Heart left ventricle (tissue), 13 donors: ENCODE results near the gene SLC10A7.

Source experiments
- POLR2A ChIP-seq, 2 donors: fragments of 450-650 bp; IDR thresholded peaks; one replicate each; pipeline ENCODE4 v1.6.1; 2017; ENCODE audit warnings: antibody characterized with exemption in 2 of 2, mild to moderate bottlenecking in 2 of 2, moderate library complexity in 2 of 2
- TF ChIP-seq, protein P1 (sequence below), 12 donors: fragments of 200-600 bp; sonication (generic) in 4 of 12; IDR thresholded peaks; one replicate each; pipeline versions ENCODE4 v1.5.0 to v1.8.0; 2018 to 2022; ENCODE audit warnings: antibody characterized with exemption in 12 of 12, mild to moderate bottlenecking in 5 of 12
- donor health status: ischemic (EF 13 %, LVEDD 7.1; RV severe dilation, severe dysfunction).
- donor health status: DM: no; HTN: yes; CAD: no.
- donor health status: DM: no; HTN: no; CAD: no.
- donor health status: ischemic (EF 25% LVEDD 6.9; RV normal size, moderate dysfunction).
- donor health status: ischemic (EF 25% LVEDD 5.7; RV mildly dilated, moderate dysfunction).
- donor health status: ischemic (EF 35%, LVEDD 5.7; RV mildly dilated, moderate dysfunction).
- donor health status: nonischemic (EF 11% LVEDD 7.7; RV severe dilation, severe dysfunction).
- donor health status: DM: yes; HTN: yes; CAD: no.
- donor health status: PGD.
- donor health status: ischemic (EF 29% LVEDD 5.4; RV normal size, mild dysfunction).
- donor health status: nonischemic (EF 23%, LVEDD 6.1; RV moderate dilation, normal function).

DNA sequence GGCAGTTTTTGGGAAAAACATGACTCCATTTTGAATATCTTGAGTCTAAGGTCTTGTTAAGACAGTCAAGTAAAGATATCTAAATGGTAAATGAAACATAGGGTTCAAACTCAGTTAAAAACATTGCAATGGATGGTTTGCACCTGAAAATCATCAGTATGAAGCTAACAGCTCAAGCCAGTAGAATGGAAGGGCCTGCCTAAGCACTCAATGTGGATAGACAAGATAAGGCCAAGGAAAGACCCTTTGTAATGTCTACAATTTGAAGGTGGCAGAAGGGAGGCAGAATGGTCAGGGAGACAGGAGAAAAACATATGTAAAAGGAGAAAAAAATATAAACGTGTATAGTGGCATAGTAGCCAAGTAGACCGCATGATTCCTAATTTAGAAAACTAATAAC is 229.2 kb downstream of the SLC10A7 start:
- TF ChIP-seq, protein P1, sequence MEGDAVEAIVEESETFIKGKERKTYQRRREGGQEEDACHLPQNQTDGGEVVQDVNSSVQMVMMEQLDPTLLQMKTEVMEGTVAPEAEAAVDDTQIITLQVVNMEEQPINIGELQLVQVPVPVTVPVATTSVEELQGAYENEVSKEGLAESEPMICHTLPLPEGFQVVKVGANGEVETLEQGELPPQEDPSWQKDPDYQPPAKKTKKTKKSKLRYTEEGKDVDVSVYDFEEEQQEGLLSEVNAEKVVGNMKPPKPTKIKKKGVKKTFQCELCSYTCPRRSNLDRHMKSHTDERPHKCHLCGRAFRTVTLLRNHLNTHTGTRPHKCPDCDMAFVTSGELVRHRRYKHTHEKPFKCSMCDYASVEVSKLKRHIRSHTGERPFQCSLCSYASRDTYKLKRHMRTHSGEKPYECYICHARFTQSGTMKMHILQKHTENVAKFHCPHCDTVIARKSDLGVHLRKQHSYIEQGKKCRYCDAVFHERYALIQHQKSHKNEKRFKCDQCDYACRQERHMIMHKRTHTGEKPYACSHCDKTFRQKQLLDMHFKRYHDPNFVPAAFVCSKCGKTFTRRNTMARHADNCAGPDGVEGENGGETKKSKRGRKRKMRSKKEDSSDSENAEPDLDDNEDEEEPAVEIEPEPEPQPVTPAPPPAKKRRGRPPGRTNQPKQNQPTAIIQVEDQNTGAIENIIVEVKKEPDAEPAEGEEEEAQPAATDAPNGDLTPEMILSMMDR (IDR thresholded peaks at IDR 0.05), result no peak
- no peak for TF ChIP-seq POLR2A (IDR thresholded peaks at IDR 0.05)
